Loucy (cell line): ENCODE results near the gene TMED5.

Source experiments
- H2AFZ ChIP-seq: fragments of 200-600 bp; sonication (generic); 2 replicates; pipeline ENCODE4 v1.6.0; 2016; ENCODE audit warnings: antibody characterized with exemption, mild to moderate bottlenecking, low read length, moderate library complexity
- H3F3A ChIP-seq: fragments of 200-600 bp; 2 replicates; pipeline ENCODE4 v1.6.0; 2016; ENCODE audit warnings: antibody characterized with exemption, low read depth, mild to moderate bottlenecking
- H3K27me3 ChIP-seq: fragments of 200-600 bp; sonication (generic); 2 replicates; pipeline ENCODE4 v1.6.1; 2014; ENCODE audit warnings: low read length, mild to moderate bottlenecking; ENCODE audit not compliant: insufficient read depth, poor library complexity, severe bottlenecking
- H3K36me3 ChIP-seq: fragments of 200-600 bp; sonication (generic); 2 replicates; pipeline ENCODE4 v1.6.1; 2016; ENCODE audit warnings: low read length; ENCODE audit not compliant: insufficient read depth
- H3K4me1 ChIP-seq: fragments of 200-600 bp; sonication (generic); 2 replicates; pipeline ENCODE4 v1.5.1; 2014; ENCODE audit warnings: low read length, mild to moderate bottlenecking; ENCODE audit not compliant: insufficient read depth, poor library complexity, severe bottlenecking
- H3K4me2 ChIP-seq: fragments of 200-600 bp; sonication (generic); 2 replicates; pipeline ENCODE4 v1.6.0; 2014; ENCODE audit warnings: antibody characterized with exemption, low read length, low read depth, mild to moderate bottlenecking; ENCODE audit not compliant: poor library complexity, severe bottlenecking
- H3K4me3 ChIP-seq: fragments of 200-600 bp; sonication (generic); 2 replicates; pipeline ENCODE4 v1.5.1; 2014; ENCODE audit warnings: low read length, mild to moderate bottlenecking, mixed read lengths; ENCODE audit not compliant: poor library complexity, severe bottlenecking
- H3K79me2 ChIP-seq: fragments of 200-600 bp; sonication (generic); 2 replicates; pipeline ENCODE4 v1.6.1; 2014; ENCODE audit warnings: low read length; ENCODE audit not compliant: insufficient read depth
- H3K9ac ChIP-seq: fragments of 200-600 bp; sonication (generic); 2 replicates; pipeline ENCODE4 v1.6.0; 2014; ENCODE audit warnings: mild to moderate bottlenecking, low read depth, low read length, moderate library complexity; ENCODE audit not compliant: poor library complexity, severe bottlenecking
- H3K9me2 ChIP-seq: fragments of 200-600 bp; sonication (generic); replicated peaks from 2 replicates; pipeline ENCODE4 v1.6.1; 2016; ENCODE audit warnings: low read depth, low read length, mixed read lengths
- H3K9me3 ChIP-seq: fragments of 200-600 bp; sonication (generic); 2 replicates; pipeline ENCODE4 v1.6.1; 2014; ENCODE audit warnings: mild to moderate bottlenecking, antibody characterized with exemption, low read length, low read depth; ENCODE audit not compliant: insufficient read depth
- H4K20me1 ChIP-seq: fragments of 200-600 bp; sonication (generic); 2 replicates; pipeline ENCODE4 v1.6.0; 2014; ENCODE audit warnings: antibody characterized with exemption, low read length, mild to moderate bottlenecking; ENCODE audit not compliant: insufficient read depth, poor library complexity, severe bottlenecking
- CTCF ChIP-seq: fragments of 200-600 bp; sonication (generic); conservative IDR thresholded peaks from 2 replicates; pipeline ENCODE4 v1.5.1; 2014; ENCODE audit warnings: mild to moderate bottlenecking, antibody characterized with exemption, low read length
- EZH2phosphoT487 ChIP-seq: fragments of 200-600 bp; IDR thresholded peaks from 2 replicates; pipeline ENCODE4 v1.6.1; 2018; ENCODE audit warnings: antibody characterized with exemption, mild to moderate bottlenecking, moderate library complexity, borderline replicate concordance

Gene TMED5

DNA sequence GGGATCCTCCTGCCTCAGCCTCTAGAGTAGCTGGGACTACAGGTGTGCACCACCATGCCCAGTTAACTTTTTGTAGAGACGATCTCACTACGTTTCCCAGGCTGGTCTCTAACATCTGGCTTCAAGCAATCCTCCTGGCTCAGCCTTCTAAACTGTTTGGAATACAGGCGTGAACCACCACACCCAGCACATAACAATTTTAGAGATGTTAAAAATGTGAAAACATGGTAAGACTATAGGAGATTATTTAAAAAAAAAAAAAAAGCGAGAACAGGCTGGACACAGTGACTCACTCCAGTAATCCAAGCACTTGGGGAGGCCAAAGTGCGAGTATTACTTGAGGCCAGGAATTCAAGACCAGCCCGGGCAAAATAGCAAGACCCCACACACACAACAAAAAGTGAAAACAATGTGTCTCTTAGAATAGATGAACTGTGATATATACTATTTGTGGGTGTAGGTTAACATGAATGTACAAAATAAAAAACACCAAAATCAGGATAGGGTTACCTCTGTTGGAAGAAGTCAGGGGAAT lies 19.9 kb upstream of the TMED5 start:
- Histone ChIP-seq H3K9ac (no peak overlapping the region), H3K9me2 (no peaks in the 10 kb centered on the region), H3K9me3 (no peaks in the 10 kb centered on the region), H3K4me3 (no peak overlapping the region), H3K4me2 (no peak overlapping the region), H3K4me1 (no peaks in the 10 kb centered on the region), H3K27me3 (no peaks in the 10 kb centered on the region), H3K79me2 (no peaks in the 10 kb centered on the region), H3F3A (no peaks in the 10 kb centered on the region), H2AFZ (no peak overlapping the region), H4K20me1 (peaks cover 3% of the 10 kb centered on the region), H3K36me3 (peaks cover 55% of the 10 kb centered on the region; the same call in 1 of the 2 replicates)
- TF ChIP-seq EZH2phosphoT487 (no peak), CTCF (no peak)

DNA sequence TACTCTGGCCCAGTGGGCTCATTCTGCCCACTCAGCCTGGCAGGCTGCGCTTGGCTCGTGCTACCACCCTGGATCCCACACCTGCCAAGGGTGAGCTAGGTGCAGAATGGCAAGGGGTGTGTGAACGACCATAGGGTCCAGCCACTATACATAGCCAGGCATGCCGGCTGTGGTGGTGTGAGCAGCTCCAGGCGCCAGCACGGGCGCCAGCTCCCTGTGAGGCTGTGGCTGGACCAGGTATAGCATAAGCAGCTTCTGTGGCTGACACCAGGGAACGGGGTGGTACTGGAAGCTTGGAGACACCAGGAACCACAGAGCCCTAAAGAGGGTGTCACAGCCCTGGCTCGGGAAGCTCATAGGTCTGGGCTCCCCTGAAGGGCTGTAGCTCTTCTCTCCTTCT lies 18.9 kb upstream of the TMED5 start:
- Histone ChIP-seq H3K4me2 (no peak overlapping the region), H3K4me1 (no peaks in the 10 kb centered on the region), H2AFZ (no peak overlapping the region), H3K9ac (no peak overlapping the region), H3K9me2 (no peaks in the 10 kb centered on the region), H3F3A (no peaks in the 10 kb centered on the region), H3K27me3 (no peaks in the 10 kb centered on the region), H4K20me1 (peaks cover 6% of the 10 kb centered on the region), H3K9me3 (no peaks in the 10 kb centered on the region), H3K36me3 (peaks cover 55% of the 10 kb centered on the region; the same call in 1 of the 2 replicates), H3K79me2 (no peaks in the 10 kb centered on the region), H3K4me3 (no peak overlapping the region)
- TF ChIP-seq CTCF (no peak), EZH2phosphoT487 (no peak)

GRCh38 chr1:93196591-93196990 lies 16.4 kb upstream of the TMED5 start:
- Histone ChIP-seq H3K27me3 (no peaks in the 10 kb centered on the region), H3K79me2 (no peaks in the 10 kb centered on the region), H3K9me2 (no peaks in the 10 kb centered on the region), H4K20me1 (peaks cover 6% of the 10 kb centered on the region), H3K4me1 (no peaks in the 10 kb centered on the region), H3K9me3 (no peaks in the 10 kb centered on the region), H3K4me3 (no peak overlapping the region), H3K9ac (no peak overlapping the region), H3F3A (no peaks in the 10 kb centered on the region), H3K36me3 (peaks cover 36% of the 10 kb centered on the region; the same call in 1 of the 2 replicates), H3K4me2 (no peak overlapping the region), H2AFZ (no peak overlapping the region)
- TF ChIP-seq EZH2phosphoT487: no peak
- no peak for TF ChIP-seq CTCF
